Left ventricle myocardium inferior (tissue), 1 donor: Measurements from ENCODE around the gene DAZAP1. TPM values are rescaled to one million over a fixed set of nuclear protein-coding genes. Genes with fewer than 3 reads are reported as not detected.

Experiments used
- DNase-seq: peaks from one replicate; pipeline ENCODE4 v3.0.0-alpha.2; 2020
- H3K27ac ChIP-seq: fragments of 200-600 bp; replicated peaks from 2 replicates; pipeline ENCODE4 v1.8.0; 2021
- H3K27me3 ChIP-seq: fragments of 200-600 bp; 2 replicates; pipeline ENCODE4 v1.8.0; 2021; ENCODE audit warnings: low read depth
- H3K36me3 ChIP-seq: fragments of 200-600 bp; 2 replicates; pipeline ENCODE4 v1.8.0; 2021
- H3K4me1 ChIP-seq: fragments of 200-600 bp; 2 replicates; pipeline ENCODE4 v1.8.0; 2021
- H3K4me3 ChIP-seq: fragments of 200-600 bp; 2 replicates; pipeline ENCODE4 v1.8.0; 2021; ENCODE audit warnings: mild to moderate bottlenecking, moderate library complexity
- H3K9me3 ChIP-seq: fragments of 200-600 bp; replicated peaks from 2 replicates; pipeline ENCODE4 v1.8.0; 2021
- intact Hi-C: fragments of 100-400 bp; cut with micrococcal nuclease; formaldehyde crosslinking; loops from one replicate; pipeline ENCODE4 v1.11.0; 2022
- long read RNA-seq: library from polyadenylated mRNA; unstranded; transcript quantifications from one replicate; pipeline ENCODE4 v2.0.0, GENCODE V29; 2021
- total RNA-seq: library from RNA; stranded (reverse); fragmentation: NEBNext Ultra II Directional; extraction: Animal tissue kit (Norgen Biotek cat#: 25700); gene quantifications from one replicate; pipeline ENCODE4 v1.2.1, GENCODE V29; 2021
- TF ChIP-seq, protein P1 (sequence below): fragments of 200-600 bp; IDR thresholded peaks from 2 replicates; pipeline ENCODE4 v1.8.0; 2021; ENCODE audit warnings: antibody characterized with exemption, mild to moderate bottlenecking, borderline replicate concordance
- donor health status: DM: no; HTN: yes; CAD: no; lungs with severe emphysema.

The DAZAP1 gene
- 81.8 TPM for total RNA-seq
- long read RNA-seq, transcript DAZAP1-211 (12 exons, 2,157 nt): minor isoform, 7 of 69 reads
- long read RNA-seq, transcript DAZAP1-208 (1 exons, 3,642 nt): minor isoform, 13 of 69 reads
- long read RNA-seq, transcript DAZAP1-201 (12 exons, 2,160 nt): major isoform, 29 of 69 reads
- long read RNA-seq, partial matches to known transcripts: 4 of 69 reads
- long read RNA-seq, other reads (novel, unspliced or antisense): 14 of 69 reads

DNA sequence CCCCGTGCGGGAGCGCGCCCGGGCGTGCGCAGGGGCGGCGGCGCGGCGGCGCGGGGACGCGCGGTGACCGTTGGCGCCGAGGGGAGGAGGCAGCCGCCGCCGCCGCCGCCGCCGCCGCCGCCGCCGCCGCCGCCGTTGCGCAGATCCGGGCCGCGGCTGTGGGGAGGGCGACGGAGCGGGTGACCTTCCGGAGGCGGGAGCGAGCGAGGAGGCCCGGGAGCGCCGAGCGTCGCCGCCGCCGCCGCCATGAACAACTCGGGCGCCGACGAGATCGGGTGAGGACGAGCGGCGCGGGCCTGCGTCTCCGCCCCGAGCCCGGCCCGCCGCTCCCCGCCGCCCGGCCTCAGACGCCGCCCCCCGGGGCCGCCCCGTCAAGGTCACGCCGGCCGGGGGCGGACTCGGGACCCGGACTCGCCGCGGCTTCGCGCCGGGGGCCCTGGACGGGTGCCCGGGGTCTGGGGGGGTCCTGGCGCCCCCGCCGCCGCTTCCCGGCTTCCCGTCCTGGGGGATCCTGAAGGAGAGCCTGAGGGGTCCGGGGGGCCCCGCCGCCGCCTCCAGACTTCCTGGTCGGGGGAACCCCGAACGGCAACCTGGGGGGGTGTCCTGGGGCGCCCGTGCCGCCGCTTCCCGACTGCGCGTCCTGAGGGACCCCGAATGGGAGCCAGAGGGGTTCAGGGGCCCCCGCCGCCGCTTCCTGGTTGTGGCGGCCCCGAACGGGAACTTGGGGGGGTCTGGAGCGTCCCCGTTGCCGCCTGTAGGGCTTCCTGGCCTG, at the start of gene DAZAP1:
TSS of gene DAZAP1 (plus strand) at position 59 of the 772 bp plus-strand sequence. CDS start at position 247, 188 bp downstream.
- TF ChIP-seq, protein P1, sequence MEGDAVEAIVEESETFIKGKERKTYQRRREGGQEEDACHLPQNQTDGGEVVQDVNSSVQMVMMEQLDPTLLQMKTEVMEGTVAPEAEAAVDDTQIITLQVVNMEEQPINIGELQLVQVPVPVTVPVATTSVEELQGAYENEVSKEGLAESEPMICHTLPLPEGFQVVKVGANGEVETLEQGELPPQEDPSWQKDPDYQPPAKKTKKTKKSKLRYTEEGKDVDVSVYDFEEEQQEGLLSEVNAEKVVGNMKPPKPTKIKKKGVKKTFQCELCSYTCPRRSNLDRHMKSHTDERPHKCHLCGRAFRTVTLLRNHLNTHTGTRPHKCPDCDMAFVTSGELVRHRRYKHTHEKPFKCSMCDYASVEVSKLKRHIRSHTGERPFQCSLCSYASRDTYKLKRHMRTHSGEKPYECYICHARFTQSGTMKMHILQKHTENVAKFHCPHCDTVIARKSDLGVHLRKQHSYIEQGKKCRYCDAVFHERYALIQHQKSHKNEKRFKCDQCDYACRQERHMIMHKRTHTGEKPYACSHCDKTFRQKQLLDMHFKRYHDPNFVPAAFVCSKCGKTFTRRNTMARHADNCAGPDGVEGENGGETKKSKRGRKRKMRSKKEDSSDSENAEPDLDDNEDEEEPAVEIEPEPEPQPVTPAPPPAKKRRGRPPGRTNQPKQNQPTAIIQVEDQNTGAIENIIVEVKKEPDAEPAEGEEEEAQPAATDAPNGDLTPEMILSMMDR: no peak
- peak; percentile 44 for DNase-seq
- intact Hi-C loops: no loop called here
- H3K36me3 ChIP-seq: peaks cover under 1% of the 10 kb centered on the region
- H3K27ac ChIP-seq: peak within 1 kb of the TSS; percentile 96
- H3K4me3 ChIP-seq: peak within 1 kb of the TSS; percentile 86
- peaks cover 58% of the 10 kb centered on the region for H3K4me1 ChIP-seq
- H3K27me3 ChIP-seq: peaks cover under 1% of the 10 kb centered on the region
- no peaks in the 10 kb centered on the region for H3K9me3 ChIP-seq

DNA sequence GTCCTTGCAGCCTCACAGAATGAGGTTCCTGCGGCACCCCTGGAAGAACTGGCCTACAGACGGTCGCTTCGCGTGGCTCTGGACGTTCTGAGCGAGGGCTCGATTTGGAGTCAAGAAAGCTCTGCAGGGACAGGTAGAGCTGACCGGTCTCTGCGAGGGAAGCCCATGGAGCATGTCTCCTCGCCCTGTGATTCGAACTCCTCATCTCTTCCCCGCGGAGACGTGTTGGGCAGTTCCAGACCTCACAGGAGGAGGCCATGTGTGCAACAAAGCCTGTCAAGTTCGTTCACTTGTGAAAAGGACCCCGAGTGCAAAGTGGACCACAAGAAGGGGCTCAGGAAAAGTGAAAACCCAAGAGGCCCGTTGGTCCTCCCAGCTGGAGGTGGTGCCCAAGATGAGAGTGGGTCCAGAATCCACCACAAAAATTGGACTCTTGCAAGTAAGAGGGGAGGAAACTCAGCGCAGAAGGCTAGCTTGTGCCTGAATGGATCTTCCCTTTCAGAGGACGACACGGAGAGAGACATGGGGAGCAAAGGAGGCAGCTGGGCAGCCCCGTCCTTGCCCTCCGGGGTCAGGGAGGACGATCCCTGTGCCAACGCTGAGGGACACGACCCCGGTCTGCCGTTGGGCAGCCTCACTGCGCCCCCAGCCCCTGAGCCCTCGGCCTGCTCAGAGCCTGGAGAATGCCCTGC, 47.1 kb upstream of the DAZAP1 start:
- no peaks in the 10 kb centered on the region for H3K27me3 ChIP-seq
- TF ChIP-seq, protein P1: no peak
- H3K4me3 ChIP-seq: peak overlapping the region; percentile 50
- H3K9me3 ChIP-seq: no peaks in the 10 kb centered on the region
- DNase-seq: no peak
- peak overlapping the region; percentile 73 for H3K27ac ChIP-seq
- peaks cover 53% of the 10 kb centered on the region for H3K4me1 ChIP-seq
- intact Hi-C loops: no loop called here
- peaks cover 74% of the 10 kb centered on the region for H3K36me3 ChIP-seq

DNA sequence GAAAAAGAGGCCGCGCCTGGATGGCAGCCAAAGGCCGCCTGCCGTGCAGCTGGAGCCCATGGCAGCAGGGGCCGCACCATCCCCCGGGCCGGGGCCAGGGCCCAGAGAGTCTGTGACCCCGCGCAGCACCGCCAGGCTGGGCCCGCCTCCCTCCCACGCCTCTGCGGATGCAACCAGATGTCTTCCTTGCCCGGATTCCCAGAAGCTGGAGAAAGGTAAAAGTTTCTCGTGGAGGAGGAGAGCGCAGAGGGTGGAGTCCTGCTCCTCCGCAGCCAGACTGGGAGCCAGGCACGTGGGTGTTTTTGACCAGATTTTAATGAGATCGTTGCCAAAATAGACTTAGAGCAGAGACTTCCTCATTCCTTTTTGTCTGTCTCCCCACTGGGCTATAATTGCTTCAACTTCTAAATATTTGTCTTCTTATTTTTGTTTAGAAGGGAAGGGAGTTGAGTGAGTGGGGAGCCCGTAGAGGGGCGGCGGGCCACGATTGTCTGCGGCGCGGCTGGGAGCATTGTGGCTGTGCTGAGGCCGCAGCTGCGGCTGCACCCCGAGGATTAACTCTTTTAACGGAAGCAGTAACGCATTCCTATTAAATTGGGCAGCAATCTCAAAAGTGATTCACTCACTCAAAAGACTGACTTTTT, 46.4 kb upstream of the DAZAP1 start:
- TF ChIP-seq, protein P1: no peak
- DNase-seq: peak; percentile 78
- H3K9me3 ChIP-seq: no peaks in the 10 kb centered on the region
- no peaks in the 10 kb centered on the region for H3K27me3 ChIP-seq
- peaks cover 80% of the 10 kb centered on the region for H3K36me3 ChIP-seq
- peak overlapping the region; percentile 73 for H3K27ac ChIP-seq
- intact Hi-C loops: no loop called here
- peaks cover 46% of the 10 kb centered on the region for H3K4me1 ChIP-seq
- H3K4me3 ChIP-seq: peak overlapping the region; percentile 50

DNA sequence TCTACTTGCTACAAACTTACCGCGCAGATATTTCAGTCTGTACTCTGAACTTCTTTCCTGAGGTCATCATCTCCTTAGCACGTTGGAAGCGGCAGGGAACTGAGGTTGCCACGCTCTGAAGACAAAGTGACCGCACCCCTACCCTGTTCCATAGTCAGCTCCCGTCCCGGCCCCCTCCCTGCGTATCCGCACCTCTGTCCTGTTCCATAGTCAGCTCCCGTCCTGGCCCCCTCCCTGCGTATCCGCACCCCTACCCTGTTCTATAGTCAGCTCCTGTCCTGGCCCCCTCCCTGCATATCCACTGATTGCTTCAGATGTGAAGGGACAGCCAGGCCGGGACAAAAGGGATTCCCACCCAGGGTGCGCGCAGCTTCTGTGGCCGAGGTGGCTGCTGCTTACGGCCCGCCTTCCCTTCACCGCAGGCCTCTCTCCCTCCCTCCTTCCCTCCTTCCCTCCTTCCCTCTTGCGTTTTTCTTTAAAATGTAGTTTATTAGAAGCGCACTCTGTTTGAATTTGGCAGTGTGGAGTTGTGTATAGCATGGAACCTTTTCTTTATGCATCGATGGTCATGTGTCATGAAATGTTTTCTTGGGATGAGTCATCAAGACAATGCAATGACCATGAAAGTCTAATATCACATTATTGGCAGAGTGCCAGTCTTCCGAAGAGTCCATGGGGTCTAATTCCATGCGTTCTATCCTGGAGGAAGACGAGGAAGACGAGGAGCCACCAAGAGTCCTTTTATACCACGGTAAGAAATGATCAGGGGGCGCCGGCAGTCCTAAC, 45.6 kb upstream of the DAZAP1 start:
- no peak for DNase-seq
- Histone ChIP-seq H3K27me3 (no peaks in the 10 kb centered on the region), H3K36me3 (peaks cover 83% of the 10 kb centered on the region), H3K27ac (peak overlapping the region; percentile 73), H3K9me3 (no peaks in the 10 kb centered on the region), H3K4me3 (peak overlapping the region; percentile 50), H3K4me1 (peaks cover 38% of the 10 kb centered on the region)
- intact Hi-C loops: no loop called here
- TF ChIP-seq, protein P1: no peak
